H1 (cell line): ENCODE results near the gene PREX1. TPM values are rescaled to one million over a fixed set of nuclear protein-coding genes. Genes with fewer than 3 reads are reported as not detected.

Experiments
- FOSL1 ChIP-seq: IDR thresholded peaks from 2 replicates; pipeline ENCODE4 v1.6.1; 2011; ENCODE audit warnings: mild to moderate bottlenecking, low read depth, low read length, moderate library complexity; ENCODE audit not compliant: insufficient read depth
- KDM4A ChIP-seq: IDR thresholded peaks from one replicate; pipeline ENCODE4 v1.7.1; 2012; ENCODE audit warnings: low read depth, mild to moderate bottlenecking, moderate library complexity, low read length, inconsistent platforms; ENCODE audit not compliant: severe bottlenecking
- RNF2 ChIP-seq: fragments of 200-900, 300-1000 bp; sonication (generic); IDR thresholded peaks from 2 replicates; pipeline ENCODE4 v1.7.1; 2016; ENCODE audit warnings: borderline replicate concordance, low read depth, mild to moderate bottlenecking, antibody characterized with exemption, low read length; ENCODE audit not compliant: poor library complexity, severe bottlenecking; ENCODE audit errors: missing control alignments
- SAP30 ChIP-seq: fragments of 300-600 bp; sonication (generic); IDR thresholded peaks from 2 replicates; pipeline ENCODE4 v1.7.1; 2012; ENCODE audit warnings: low read length, moderate library complexity, mild to moderate bottlenecking, inconsistent platforms; ENCODE audit not compliant: insufficient read depth, insufficient replicate concordance
- SP1 ChIP-seq: IDR thresholded peaks from 2 replicates; pipeline ENCODE4 v1.6.1; 2011; ENCODE audit warnings: low read depth, low read length
- SRF ChIP-seq: IDR thresholded peaks from 2 replicates; pipeline ENCODE4 v1.6.1; 2011; ENCODE audit warnings: mild to moderate bottlenecking, low read depth, low read length, moderate library complexity
- polyA plus RNA-seq, 7 experiments: library from polyadenylated mRNA; depleted of rRNA in 3 of 7; stranded (reverse) in 5 of 7; unstranded in 2 of 7; fragments of >200 nt in 5 of 7; fragments of 200-250 nt in 2 of 7; gene quantifications; 1 replicate in 5 of 7; 2 replicates in 1 of 7; 4 replicates in 1 of 7; pipeline versions ENCODE4 v1.2.1 to v1.2.3, GENCODE V29; 2011 to 2013; ENCODE audit warnings: missing spikeins in 2 of 7, mixed read lengths in 2 of 7
- total RNA-seq: library from RNA; stranded (reverse); fragmentation: NEBNext Ultra II Directional; extraction: Animal tissue kit (Norgen Biotek cat#: 25700); gene quantifications from 2 replicates; pipeline ENCODE4 v1.2.1, GENCODE V29; 2021

Gene PREX1
- total and polyA plus RNA-seq, 2 of the 8 experiments (the other 6 are each of a cell fraction or from before 2014, with no cell fraction given): 10.7 to 12.8 TPM

GRCh38 chr20:48846516-48847492 is 19.0 kb upstream of the PREX1 start (continued):
- TF ChIP-seq FOSL1 (no peak), SP1 (no peak), KDM4A (no peak), RNF2 (no peak), SAP30 (no peak), SRF (no peak)
